CD4-positive, alpha-beta T cell treated with Interleukin-4 for 4 hours (primary cell): Measurements from ENCODE around the gene PTCH1.

Experiments
- DNase-seq: peaks from one replicate; pipeline ENCODE4 v3.0.0-alpha.2; 2020

Gene PTCH1

GRCh38 chr9:95497772-95498171 is 19.0 kb downstream of the PTCH1 start:
- DNase-seq: no peak

DNA sequence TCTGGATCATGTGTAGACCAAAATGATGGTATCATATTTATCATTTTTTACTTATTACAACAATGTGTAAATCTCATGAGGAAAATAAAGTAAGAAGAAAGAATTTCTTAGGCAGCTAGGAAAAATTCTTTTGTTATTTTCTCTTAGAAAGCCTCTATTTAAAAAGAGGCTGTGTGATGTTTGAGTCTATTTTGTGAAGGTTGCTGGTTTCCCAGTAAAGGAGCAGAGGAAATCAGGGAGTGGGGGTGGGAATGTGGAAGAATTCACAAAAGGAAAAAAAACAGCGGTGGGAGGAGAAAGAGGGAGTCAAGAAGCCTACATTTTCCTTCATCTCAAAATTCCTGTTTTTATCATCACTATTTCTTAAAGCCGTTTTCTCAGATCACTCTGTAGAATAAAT is 20.1 kb downstream of the PTCH1 start:
- no peak for DNase-seq

DNA sequence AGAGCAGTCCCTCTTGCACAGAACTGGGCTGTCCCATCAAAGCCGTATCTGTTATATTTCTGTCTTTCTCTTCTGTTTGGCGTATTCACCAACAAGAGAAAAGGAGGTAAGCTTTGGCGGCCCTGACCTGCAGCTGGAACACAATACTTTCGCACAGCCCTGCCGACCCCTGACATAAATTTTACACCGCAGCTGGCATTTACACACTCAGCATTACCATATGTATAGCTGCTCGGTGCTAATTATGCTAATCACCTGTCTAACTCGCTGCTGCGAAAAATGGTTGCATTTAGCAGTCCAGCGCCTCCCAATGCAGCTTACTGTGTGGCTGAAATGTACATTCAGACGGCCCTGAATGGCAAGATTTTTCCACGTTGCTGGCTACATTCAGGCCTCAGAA is 20.8 kb downstream of the PTCH1 start:
- DNase-seq: no peak

DNA sequence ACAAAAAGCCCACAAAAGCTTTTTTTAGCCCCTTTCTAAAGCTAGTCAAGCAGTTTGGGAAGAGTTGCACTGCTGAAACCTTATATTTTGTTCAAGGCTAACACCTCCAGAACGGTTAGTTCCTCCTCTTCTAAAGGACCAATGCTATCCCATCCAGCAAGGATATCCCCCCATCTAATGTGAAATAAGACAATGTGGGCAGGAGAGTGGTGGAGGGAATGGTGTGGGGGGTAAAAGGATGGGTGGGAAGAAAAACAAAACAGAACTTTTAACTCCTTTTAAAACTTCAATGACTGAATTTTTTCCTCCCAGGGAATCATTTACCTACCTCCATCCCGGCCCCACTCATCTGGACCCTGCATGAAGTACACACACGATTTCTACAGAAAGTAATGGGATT is 21.2 kb downstream of the PTCH1 start:
- no peak for DNase-seq

- DNase-seq: peak; percentile 80
Observed at GRCh38 chr9:95494416-95495371, 22.1 kb downstream of the PTCH1 start.

DNA sequence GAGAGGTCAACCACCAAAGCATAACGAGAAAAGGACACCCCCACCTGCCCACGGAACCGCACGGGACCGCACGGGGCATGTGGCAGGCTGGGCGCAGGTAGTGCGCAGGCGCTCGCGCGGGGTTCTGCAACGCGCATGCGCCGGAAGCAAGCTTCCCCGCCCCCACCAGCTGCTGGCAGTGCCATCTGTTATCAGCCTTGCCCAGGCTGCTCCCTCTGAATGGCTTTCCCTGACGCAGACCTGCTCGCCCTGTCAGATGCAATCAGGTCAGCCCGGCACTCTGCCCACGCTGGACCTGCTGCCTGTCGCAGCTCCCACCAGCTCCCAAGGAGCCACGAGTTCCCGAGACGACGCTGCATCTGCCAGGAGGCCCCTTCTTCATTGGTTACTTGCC is 22.8 kb downstream of the PTCH1 start:
- DNase-seq: no peak

DNA sequence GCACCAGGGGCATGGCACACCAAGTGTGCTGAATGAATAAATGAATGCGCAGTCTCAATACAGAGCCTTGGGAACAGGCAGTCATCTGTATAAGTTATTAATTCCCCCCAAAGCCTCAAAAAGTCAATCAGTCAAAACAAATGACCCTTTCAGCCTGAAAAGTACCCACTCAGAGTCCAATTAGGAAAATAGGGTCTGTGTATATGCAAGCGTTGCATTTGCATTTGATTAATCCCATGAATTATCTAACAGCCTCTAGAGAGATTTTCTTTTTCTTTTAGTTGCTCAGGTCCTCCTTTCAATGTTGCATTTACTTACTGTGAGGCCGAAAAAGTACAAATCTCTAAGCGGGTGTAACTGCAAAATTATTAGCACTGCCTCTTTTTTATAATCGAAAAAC is 23.4 kb downstream of the PTCH1 start:
- no peak for DNase-seq

- no peak for DNase-seq
Observed at GRCh38 chr9:95491543-95492320, 25.0 kb downstream of the PTCH1 start.

DNA sequence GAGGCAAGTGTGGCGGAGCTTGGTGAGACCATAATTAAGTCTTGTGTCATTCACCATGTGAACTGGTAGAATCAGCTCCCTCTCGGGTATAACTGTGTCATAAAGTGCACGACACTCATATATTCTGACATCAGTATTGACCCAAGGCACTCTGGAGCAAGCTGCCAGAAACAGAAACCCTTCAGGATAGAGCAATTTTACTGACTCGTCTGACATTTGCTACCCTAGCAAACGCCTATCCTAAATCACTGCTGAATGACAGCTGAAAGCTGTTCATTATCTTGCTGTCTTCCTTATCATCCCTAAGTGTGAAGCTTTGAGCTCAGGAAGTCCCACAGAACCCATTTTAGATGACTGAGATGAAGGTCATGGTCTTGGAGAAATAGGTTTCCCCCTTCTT is 27.8 kb downstream of the PTCH1 start:
- DNase-seq: no peak

DNA sequence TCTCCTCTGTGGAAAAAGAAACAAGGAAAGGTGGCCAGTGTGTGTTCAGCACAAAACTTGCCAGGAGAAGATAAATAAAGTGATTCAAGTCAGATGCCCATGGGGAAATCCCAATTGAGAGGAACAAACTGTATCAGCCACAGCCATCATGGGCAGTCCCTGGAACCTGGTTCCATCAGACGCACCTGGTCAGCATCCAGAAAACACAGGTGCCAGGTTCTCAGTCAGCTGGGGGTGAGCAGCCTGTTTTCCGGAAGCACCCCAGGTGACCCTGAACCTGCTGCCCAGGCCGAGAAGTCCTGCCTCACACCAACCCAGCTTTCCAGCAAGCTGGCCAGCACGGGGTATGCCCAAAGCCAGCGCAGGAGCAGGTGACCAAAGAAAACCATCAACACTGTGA is 30.5 kb downstream of the PTCH1 start:
- DNase-seq: no peak

- no peak for DNase-seq
Observed at GRCh38 chr9:95484225-95484624, 32.5 kb downstream of the PTCH1 start.

DNA sequence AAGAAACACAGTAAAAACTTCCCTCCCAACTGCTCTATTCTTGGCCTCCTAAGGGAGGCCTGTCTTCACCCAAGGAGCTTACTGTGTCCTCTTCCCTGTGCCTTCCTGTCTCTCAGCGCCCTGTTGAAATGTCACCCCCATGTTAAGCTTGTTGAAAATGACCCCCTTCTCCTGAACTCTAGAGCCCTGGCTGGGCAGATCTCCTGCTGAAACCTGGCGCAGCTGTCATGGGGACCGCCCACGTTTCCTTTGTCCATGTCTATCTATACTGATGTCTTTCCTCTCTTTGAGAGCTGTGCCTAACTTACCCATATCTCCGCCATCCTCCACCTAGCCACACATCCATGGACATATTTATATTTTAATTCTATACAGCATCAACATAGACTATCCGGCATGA is 33.3 kb downstream of the PTCH1 start:
- DNase-seq: no peak

GRCh38 chr9:95482621-95483020 is 34.1 kb downstream of the PTCH1 start:
- DNase-seq: no peak

DNA sequence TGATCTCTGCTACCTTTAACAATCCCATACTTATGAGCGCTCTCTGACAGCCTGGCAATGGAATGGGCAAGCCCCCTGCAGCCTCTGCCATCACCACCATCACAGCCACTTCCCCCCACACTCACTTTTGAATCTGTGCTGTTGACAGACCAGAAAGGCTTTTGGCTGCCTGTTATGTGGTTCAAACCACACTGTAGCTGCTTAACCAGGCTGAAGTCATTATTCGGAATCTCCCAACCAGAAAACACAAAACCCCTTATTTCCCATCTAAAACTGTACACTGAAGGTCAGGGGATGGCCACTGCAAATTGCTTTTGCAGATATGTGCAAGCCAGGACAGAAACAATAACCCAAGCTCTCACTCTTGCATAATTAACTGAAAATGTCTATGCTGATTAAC is 35.8 kb downstream of the PTCH1 start:
- DNase-seq: no peak

DNA sequence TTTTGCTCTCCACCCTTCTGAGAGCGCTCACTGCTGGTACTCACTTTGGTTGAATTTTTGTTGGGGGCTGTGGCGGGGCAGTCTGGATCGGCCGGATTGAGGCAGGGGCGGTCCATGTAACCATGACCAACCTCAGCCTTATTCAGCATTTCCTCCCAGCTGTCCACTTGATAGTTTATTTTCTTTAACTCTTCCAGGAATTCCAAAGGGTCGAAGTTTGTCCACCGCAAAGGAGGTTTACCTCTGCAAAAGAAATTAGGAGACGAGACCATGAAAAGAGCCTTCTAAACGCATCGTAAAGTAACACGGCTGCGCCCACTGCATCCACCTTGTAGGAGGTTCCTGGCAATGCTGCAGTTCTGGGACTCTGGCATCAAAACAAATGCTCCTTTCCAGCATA is 36.4 kb downstream of the PTCH1 start:
- DNase-seq: no peak

GRCh38 chr9:95479330-95479729 is 37.4 kb downstream of the PTCH1 start:
- no peak for DNase-seq

- DNase-seq: no peak
Observed at GRCh38 chr9:95478335-95478734, 38.4 kb downstream of the PTCH1 start.

DNA sequence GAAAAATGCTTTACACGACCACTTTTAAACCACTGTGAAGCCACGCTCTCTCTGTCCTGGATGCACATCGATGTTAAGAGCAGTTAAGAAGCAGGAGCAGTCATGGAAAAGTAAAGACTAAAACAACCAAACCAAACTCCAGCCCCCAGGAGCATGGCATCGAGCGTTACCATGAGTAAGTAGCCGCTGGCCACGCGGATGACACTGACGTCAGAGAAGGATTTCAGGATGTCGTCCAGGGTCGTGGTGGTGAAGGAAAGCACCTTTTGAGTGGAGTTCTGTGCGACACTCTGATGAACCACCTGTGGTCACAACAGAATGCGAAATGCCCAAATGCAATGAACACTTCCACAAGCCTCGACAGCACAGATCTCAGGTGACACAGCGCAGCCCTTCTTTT is 38.9 kb downstream of the PTCH1 start:
- DNase-seq: no peak

- no peak for DNase-seq
Observed at GRCh38 chr9:95477441-95477840, 39.3 kb downstream of the PTCH1 start.

- no peak for DNase-seq
Observed at GRCh38 chr9:95468791-95469190, 48.0 kb downstream of the PTCH1 start.

DNA sequence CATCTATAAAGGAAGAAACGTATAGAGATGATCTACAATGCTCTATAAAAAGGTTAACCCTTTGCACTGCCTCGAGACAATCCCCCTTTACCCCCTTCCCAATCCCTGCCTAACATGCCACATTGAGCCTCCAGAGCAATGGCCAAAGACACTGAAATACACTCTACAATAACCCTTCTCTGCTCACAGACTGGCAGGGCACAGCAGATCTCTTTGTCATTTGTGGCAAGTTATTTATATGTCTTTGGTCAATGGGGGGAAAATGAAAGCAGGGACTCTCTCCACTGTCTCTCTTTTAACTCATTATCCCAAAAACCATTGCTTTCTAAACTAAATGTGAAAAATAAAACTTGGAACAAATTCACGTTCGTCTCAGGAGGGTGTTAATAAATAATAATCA is 51.7 kb downstream of the PTCH1 start:
- no peak for DNase-seq

- no peak for DNase-seq
Observed at GRCh38 chr9:95463148-95464060, 53.4 kb downstream of the PTCH1 start.
